NCI-H2171 treated with DMSO at 0.1 percent for 48 hours (cell line): ENCODE data around the gene HIPK3.
"Not testable (repeated sequence)": the region's sequence is repeated elsewhere in the genome, so short reads cannot be mapped to it uniquely, and the experiment has no call there.

Experiments
- DNase-seq: peaks from one replicate; lab custom pipeline; 2025; lab: John Stamatoyannopoulos, UW

The HIPK3 gene

DNA sequence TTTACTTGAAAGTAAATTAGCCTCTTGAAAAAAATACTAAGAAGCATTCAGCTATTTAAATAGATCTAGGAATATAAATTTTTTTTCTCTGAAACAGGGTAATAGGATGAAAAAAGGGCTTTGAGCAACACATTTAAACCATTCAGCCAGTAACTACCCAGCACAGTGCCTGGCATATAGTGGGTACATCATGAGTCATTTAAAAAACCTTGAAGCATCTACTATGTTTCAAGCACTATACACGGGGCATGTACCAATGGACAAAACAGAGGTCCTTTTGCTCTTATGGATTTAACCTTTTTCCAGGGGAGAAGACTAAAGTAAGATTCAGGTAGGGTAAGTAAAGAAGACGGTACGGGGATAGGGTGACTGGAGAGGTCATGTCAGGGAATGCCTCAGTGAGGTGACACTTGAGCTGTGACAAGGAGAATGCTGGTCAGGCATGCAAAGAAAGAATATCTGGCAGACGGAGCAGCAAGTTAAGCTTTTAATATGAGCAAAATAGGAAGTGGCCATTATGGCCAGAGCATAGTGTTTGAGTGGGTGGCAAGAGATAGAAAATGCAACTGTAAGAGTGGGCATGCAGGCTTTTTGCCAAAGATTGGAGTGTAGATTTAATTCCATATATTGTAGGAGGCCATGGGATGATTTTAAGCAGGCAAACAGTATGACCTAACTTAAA is 101.1 kb downstream of the HIPK3 start:
- DNase-seq = no peak

DNA sequence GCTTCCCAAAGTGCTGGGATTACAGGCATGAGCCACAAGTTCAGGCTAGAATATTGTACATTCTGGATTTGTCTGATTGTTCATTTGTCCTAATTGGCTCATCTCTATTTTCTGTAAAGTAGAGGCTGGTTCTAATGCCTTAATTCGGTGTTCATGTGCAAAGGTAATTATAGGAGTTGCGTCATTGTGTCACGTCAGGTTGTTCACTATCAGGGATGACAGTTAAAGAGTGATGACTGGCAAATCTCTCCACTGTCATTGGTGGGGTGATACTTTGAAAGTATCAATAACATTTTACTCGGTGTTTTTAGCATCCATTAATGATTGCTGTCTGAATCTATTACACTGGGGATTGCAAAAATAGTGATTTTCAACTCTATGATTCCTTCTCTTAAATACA is 103.5 kb downstream of the HIPK3 start:
- DNase-seq = no peak

DNA sequence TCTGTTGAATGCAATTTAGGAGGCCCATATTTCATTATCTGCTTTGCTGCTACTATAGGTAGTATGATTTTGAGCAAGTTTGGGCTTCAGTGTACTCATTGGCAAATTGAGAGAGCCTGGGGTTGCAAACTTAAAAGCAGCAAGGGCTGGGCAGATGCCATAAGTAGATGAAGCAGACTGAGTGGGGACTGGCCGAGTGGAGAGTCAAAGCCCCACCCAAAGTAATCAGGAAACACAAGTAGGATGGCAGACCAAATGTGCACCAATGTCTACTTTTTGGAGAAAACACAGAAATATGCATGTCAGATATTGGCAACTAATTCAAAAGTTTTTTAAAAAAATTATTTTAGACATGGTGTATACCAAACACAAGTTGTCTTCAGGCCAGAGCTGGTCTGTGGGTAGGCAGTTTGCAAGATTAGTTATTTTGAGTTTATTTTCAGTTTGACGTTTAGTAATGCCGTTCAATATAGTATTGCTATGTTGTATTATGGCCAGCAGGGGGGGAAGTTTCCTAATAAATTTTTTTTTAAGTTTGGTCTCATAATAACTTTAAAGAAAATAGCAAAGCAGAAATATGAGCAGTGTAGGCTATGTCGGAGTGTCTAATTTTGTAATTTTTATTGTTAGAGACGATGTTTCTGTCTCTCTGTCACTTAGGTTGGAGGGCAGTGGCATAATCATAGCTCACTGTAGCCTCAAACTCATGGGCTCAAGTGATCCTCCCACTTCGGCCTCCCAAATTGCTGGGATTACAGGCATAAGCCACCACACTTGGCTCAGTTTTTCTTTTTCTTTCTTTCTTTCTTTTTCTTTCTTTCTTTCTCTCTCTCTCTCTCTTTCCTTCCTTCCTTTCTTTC is 105.1 kb downstream of the HIPK3 start:
- peak; percentile 77 for DNase-seq

- DNase-seq = no peak
Measured at GRCh38 chr11:33366918-33367317, 109.7 kb downstream of the HIPK3 start.

DNA sequence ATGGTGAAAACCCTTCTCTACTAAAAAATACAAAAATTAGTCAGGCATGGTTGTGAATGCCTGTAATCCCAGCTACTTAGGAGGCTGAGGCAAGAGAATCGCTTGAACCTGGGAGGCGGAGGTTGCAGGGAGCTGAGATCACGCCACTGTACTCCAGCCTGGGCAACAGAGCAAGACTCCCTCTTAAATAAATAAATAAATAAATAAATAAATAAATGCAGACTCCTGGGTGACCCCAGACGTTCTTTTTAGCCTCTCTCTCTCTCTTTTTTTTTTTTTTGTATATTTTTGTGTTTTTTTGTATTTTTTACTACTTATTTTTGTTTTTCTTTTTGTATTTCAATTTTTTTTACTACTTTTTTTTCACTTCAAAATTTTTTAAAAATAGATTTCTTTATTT is 111.3 kb downstream of the HIPK3 start:
- DNase-seq = not testable (repeated sequence)

DNA sequence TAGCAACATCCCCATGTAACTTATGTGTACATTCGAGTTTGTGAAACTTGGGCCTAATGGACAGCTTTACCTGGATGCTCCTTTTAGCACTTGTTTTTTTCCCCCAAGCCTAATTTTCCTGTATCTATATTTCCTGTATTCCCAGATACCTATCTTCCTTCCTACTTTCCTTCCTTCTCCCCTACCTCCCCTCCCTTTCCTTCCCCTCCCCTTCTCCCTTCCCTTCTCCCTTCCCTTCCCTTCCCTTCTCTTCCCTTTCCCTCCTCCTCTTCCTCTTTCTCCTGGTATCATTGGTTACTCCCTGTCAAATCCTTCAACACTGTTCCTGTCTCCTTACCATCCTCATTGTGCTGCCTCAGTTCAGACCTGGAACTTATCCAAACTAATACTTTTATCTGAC is 111.8 kb downstream of the HIPK3 start:
- no peak for DNase-seq

DNA sequence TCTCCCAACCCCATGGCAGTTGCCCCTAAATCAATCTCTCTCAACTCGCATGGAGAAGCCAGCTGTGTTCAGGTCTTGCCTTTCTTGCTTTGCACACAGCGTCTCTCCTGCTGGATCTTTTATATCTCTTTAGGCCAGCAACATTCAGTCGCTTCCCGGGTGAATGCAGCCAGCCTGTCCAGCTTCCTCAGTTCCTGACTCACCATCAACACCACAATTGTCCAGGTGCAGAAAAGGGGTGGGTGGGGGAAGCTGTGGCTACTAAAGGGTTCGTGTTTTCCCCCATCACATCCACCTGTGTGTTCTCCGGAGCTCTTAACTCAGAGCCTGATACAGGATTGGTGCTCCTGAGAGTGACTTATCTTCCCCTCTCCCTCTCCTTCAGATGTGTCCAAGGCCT is 116.5 kb downstream of the HIPK3 start:
- DNase-seq = no peak

DNA sequence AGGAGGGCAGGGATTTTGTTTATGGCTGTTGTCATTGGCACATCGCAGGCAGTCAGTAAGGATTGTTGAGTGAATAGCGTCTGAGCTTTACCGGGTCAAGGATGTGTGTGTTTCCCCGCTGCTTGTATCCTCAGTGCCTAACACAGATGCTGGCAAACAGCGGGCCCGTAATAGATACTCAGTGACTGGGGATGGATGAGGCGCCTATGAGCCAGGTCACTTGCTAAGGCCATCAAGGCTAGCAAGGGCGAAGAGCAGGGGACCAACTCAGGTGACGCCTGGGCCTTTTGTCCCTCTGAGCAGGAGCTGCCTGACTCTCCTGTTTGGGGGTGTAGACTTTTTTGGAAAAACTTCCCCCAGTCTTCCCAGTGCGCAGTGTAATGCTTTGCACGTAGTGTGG is 118.1 kb downstream of the HIPK3 start:
- no peak for DNase-seq

GRCh38 chr11:33375688-33376311 is 118.6 kb downstream of the HIPK3 start, which contains the start of gene KIAA1549L:
TSS of gene KIAA1549L (plus strand) at chr11:33376108.
- peak; percentile 68 for DNase-seq

DNA sequence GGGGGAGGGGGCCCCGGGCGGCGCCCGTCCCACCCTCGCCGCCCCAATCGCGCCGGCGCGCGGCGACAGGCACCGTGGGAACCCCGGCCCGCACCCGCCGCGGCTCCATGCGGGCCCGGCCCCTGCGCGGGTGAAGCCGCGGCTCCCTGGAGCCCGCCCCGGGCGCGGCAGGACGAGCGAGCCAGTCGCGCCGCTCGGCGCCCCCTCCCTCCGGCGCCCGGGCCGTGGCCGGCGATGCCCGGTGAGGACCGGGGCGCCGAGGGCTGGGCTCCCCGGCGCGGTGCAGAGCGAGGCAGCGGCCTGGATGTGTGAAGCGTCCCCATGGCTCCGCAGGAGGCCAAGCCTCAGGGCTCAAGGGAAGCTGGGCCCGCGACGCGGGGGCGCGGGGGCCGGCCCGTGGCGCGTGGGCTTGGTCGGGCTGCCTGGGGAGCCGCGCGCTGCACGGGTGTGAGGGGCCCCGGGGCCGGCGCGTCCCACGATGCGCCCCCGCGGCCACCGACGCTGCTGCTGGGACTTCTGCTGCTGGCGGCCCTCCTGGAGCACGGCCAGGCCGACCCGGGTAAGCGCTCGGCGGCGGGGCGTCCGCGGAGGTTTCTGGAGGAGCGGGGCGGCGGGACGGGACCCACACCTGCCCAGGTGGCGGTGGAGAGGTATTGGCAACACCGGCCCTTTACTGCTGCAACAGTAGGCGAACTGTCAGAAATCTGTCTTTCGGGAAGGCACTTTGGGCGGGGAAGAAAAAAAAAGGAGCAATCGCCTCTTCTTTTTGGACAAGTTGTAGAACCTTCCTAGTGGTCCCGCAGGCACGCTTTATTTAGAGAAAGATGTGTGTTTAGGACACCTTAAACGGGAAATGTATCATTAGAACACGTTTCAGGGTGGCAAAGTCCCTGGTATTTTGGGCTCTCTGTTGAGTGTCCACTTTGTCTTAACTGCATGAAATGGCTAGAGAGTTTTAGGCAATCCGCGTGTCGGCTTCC is 119.4 kb downstream of the HIPK3 start:
- peak; percentile 65 for DNase-seq

DNA sequence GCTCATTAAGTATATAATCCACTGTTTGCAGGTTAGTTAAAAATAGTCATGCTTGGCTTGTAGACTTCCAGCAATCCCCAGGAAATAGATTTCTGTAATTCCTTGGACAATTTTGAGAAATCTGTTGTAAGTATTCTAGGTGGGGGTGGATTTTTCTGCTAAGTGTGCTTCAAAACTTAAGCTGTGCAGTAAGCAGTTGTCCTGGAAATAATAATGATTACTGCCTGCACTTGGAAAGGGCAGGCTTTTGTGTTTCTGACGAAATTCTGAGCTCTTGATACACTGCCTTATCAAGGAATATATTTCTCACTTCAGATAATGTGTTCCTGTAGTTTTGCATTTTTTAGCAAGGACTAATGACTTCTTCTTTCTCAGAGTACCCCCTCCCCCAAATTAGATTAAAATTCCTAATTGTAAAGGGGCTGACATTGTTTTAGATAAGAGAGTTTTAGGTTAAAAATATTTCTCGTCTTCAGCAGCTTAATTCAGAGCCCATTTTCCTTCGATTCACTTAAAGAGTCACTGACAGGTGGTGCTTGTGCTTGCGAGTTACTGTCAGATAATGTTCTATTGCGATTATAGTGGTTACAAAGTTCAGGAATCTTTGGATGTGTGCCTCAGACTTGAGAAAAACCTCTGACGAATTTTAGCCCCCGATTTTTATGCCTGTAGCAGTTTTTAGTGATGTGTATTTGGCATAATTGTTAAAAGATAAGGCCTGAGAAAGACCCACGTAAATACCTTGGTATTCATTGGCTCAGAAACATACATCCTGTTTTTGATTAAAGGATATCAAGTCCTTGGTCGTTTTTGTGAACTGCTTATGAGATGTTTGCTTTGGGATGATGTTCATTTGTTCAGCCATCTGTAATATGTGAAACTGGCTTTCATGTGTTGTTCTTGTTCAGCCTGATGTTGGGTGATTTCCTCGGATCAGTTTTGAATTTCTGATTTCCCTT is 120.5 kb downstream of the HIPK3 start:
- DNase-seq = peak; percentile 31

DNA sequence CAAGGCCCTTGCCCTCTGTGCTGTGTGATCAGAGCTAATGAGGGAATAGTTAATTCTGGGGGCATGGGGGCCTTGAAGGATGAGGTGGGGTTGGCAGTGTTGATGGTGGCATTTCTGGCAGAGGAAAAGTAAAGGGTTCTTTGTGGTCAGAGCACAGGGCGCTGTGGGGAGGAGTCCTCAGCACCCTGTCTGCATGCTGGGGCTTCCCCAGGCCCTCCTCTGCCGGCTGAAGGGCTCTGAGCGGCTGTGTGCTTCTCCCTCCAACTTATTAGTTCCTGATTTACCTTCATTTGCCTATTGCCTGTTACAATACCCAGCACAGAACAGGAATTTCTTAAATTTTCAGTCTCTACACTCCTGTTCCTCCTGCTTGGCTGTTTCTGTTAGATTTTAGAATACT is 122.8 kb downstream of the HIPK3 start:
- no peak for DNase-seq

- no peak for DNase-seq
Measured at GRCh38 chr11:33383075-33383919, 126.1 kb downstream of the HIPK3 start.

- DNase-seq = no peak
Measured at GRCh38 chr11:33383920-33384209, 126.7 kb downstream of the HIPK3 start.

- no peak for DNase-seq
Measured at GRCh38 chr11:33384220-33384619, 127.0 kb downstream of the HIPK3 start.

DNA sequence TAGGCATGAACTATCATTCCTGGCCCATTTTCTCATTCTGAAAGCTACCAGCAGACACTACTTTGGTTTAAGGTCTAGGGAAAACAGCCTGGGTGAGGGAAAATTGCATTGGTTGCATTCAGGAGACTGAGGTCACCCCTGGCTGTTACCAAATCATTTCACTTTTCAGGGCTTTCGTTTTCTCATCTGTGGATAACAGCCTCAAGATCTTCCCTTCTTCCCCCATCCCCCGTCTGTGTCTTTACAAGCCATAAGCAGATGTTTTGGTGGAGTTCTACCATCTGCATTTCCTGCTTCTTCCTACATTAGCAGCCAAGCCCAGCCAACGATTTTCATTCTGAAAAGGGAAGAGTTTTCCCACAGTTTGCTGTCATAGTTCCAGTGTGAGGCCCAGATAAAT is 130.4 kb downstream of the HIPK3 start:
- peak; percentile 57 for DNase-seq

- DNase-seq = no peak
Measured at GRCh38 chr11:33387996-33388395, 130.8 kb downstream of the HIPK3 start.

GRCh38 chr11:33388793-33389525 is 131.8 kb downstream of the HIPK3 start:
- DNase-seq = no peak

- no peak for DNase-seq
Measured at GRCh38 chr11:33389635-33390034, 132.5 kb downstream of the HIPK3 start.
